ENCODE data around the gene IGF2. TPM values are rescaled to one million over a fixed set of nuclear protein-coding genes. Genes with fewer than 3 reads are reported as not detected.
A peak's percentile ranks its signal among the peaks of the same experiment; 100 is the strongest.

IGF2 gene
- total RNA-seq, 6 donors from 2014 or later: 7.0 to 24.4 (median 8.4) TPM; not detected in 1

DNA sequence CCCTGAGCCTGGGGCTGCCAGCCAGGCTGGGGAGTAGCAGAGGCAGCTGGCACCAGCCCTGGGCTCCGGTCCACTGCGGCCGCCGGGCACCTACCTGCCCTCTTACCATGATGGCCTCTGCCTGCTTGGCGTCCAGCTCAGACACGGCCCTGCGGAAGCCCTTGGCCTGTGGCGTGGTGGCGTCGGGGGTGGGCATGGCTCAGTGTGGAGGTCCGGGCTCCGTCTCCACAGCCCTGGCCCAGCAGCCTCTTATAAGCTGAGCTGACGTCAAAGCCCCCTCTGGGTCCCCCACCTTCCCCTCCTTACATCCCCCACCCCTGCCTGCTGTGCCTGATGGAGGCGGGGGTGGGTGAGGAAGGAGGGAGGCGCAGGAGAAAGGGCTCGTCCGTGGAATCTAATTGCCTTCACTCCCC is 32.4 kb upstream of the IGF2 start, which contains the start of gene TH:
Gene TH, minus strand, starts transcription at position 225 of the 413 bp plus-strand sequence. Its CDS starts 29 bp downstream, at position 196.
- Histone ChIP-seq H3K4me1 (peaks cover 2 to 3% (median 2%) of the 10 kb centered on the region in 4 donors), H3K27me3 (no peaks in the 10 kb centered on the region), H3K27ac (no peak within 1 kb of the TSS), H3K9me3 (no peaks in the 10 kb centered on the region), H3K4me3 (no peak within 1 kb of the TSS), H3K36me3 (no peaks in the 10 kb centered on the region)
- ATAC-seq (ENCODE audit: low FRiP score in 2 of 2) (no peak), DNase-seq (peak in 1 of 2 donors; percentile 77)
- TF ChIP-seq EP300 (IDR thresholded peaks at IDR 0.05) (no peak), POLR2AphosphoS5 (IDR thresholded peaks at IDR 0.05) (no peak), POLR2A (IDR thresholded peaks at IDR 0.05) (no peak)
- TF ChIP-seq, protein P1, sequence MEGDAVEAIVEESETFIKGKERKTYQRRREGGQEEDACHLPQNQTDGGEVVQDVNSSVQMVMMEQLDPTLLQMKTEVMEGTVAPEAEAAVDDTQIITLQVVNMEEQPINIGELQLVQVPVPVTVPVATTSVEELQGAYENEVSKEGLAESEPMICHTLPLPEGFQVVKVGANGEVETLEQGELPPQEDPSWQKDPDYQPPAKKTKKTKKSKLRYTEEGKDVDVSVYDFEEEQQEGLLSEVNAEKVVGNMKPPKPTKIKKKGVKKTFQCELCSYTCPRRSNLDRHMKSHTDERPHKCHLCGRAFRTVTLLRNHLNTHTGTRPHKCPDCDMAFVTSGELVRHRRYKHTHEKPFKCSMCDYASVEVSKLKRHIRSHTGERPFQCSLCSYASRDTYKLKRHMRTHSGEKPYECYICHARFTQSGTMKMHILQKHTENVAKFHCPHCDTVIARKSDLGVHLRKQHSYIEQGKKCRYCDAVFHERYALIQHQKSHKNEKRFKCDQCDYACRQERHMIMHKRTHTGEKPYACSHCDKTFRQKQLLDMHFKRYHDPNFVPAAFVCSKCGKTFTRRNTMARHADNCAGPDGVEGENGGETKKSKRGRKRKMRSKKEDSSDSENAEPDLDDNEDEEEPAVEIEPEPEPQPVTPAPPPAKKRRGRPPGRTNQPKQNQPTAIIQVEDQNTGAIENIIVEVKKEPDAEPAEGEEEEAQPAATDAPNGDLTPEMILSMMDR (IDR thresholded peaks at IDR 0.05): no peak
- 40 to 72% methylated on average over 1 to 17 of the region's 17 CpGs for WGBS, 2 donors

DNA sequence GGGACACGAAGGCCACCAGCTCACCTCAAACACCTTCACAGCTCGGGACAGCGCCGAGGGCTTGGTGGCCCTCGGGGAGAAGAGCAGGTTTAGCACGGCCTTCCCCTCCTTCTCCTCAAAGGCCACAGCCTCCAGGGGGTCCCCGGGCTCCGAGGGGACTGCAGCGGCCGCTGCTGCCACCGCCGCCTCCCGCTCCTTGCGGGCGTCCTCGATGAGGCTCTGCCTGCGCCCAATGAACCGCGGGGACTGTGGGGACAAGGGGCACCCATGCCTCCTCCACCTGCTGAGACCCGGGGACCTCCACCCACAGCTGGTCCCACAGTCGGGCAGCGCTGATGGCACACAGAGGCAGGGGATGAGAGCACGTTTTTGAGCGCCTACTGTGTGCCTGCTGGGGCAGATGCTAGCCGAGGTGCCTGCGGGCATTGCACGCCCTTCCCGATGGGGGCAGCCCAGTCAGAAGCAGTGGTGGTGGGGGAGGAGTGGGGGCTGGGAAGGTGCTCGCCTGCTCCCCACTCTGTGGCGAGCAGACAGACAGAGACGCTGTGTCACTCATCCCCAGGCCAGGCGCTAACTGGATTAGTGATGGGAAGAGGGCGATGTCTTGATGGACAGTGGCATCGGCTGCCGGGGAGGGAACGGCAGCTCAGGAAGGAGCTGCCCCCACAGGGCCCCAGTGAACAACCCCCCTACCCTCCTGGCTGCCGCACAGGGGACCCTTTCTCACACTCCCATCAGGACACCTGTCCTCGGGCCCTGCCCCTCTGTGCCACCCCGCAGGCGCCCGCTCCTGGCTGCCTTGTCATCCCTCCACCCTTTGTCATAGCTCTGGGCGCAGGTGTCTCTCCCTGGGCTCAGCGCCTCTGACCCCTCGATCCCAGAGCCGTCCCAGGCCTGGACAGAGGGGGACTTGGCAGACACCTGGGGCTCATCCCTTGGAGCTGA is 30.7 kb upstream of the IGF2 start:
- WGBS, 2 donors: 71 to 75% methylated on average over 13 to 43 of the region's 45 CpGs
- H3K36me3 ChIP-seq: no peaks in the 10 kb centered on the region
- H3K4me1 ChIP-seq: peaks cover 7 to 11% (median 9%) of the 10 kb centered on the region in 4 donors
- DNase-seq (peak in 1 of 2 donors; percentile 78), ATAC-seq (ENCODE audit: low FRiP score in 2 of 2) (no peak)
- peaks cover 0 to 8% (median 3%) of the 10 kb centered on the region in 4 donors for H3K27me3 ChIP-seq
- TF ChIP-seq POLR2A (IDR thresholded peaks at IDR 0.05) (no peak), EP300 (IDR thresholded peaks at IDR 0.05) (no peak), POLR2AphosphoS5 (IDR thresholded peaks at IDR 0.05) (no peak)
- TF ChIP-seq, protein P1 (IDR thresholded peaks at IDR 0.05): no peak
- no peak overlapping the region for H3K27ac ChIP-seq
- no peak overlapping the region for H3K4me3 ChIP-seq
- no peaks in the 10 kb centered on the region for H3K9me3 ChIP-seq

DNA sequence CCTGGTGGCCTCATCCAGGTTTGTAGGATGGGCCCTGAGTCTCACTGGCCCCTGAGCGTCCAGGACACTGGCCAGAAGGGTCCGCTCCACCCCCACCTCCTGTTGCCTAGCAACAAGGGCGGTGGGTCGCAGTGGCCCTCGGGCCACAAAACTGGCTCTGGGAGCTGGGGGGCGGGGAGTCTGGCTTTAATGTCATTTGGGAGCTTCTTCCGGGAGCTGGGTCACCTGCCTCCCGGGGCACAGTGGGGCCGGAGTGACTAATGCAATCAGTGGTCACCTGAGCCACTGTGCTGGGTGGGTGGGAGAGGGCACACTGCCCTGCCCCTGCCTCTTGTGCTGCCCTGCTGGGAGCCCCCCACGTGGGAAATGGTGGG is 29.8 kb upstream of the IGF2 start:
- H3K4me1 ChIP-seq: peaks cover 7 to 11% (median 9%) of the 10 kb centered on the region in 4 donors
- H3K9me3 ChIP-seq: no peaks in the 10 kb centered on the region
- WGBS, 2 donors: 58% methylated on average over 10 of the region's 10 CpGs; no CpG with 5 or more reads in 1 of the 2 donors
- H3K27me3 ChIP-seq: peaks cover 0 to 8% (median 3%) of the 10 kb centered on the region in 4 donors
- ATAC-seq (ENCODE audit: low FRiP score in 2 of 2) (no peak), DNase-seq (peak in 1 of 2 donors; percentile 62)
- TF ChIP-seq POLR2A (IDR thresholded peaks at IDR 0.05) (no peak), EP300 (IDR thresholded peaks at IDR 0.05) (no peak), POLR2AphosphoS5 (IDR thresholded peaks at IDR 0.05) (no peak)
- TF ChIP-seq, protein P1 (IDR thresholded peaks at IDR 0.05): no peak
- no peak overlapping the region for H3K4me3 ChIP-seq
- no peaks in the 10 kb centered on the region for H3K36me3 ChIP-seq
- H3K27ac ChIP-seq: no peak overlapping the region

DNA sequence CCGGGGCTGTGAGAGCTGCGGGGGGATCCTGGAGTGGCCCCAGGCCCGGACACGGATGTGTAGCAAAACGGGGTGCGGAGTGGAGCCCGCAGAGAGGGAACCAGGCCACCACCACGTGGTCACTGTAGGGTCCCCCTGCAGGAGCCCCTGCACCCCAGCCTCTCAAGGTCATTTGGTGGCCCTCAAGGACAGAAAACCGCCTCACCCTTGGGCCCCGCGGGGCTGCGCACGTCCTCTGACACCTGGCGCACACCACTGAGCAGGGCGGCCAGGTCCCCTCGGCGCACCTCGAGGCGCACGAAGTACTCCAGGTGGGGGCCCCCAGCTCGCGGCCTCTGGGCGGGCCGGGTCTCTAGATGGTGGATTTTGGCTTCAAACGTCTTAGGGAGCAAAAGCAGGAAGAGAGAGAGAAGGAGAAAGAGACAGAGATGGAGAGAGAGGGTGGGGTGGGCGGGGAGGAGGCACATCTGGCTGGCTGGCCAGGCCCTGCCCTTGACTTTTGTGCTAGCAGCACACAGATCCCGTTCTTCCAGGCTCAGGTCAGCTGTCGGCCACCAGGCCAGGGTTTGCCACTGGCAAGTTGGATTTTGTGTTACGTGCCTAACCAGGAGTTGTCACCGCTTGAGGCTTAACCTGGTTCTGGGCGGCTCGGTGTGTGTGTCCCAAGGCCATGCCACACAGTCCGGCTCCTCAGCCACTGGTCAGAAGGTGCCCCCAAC is 29.3 kb upstream of the IGF2 start:
- Histone ChIP-seq H3K36me3 (no peaks in the 10 kb centered on the region), H3K4me1 (peaks cover 7 to 11% (median 9%) of the 10 kb centered on the region in 4 donors), H3K4me3 (no peak overlapping the region), H3K27ac (no peak overlapping the region), H3K27me3 (peaks cover 0 to 8% (median 3%) of the 10 kb centered on the region in 4 donors), H3K9me3 (no peaks in the 10 kb centered on the region)
- DNase-seq (peak in 1 of 2 donors; percentile 77), ATAC-seq (ENCODE audit: low FRiP score in 2 of 2) (no peak)
- TF ChIP-seq EP300 (IDR thresholded peaks at IDR 0.05) (no peak), POLR2AphosphoS5 (IDR thresholded peaks at IDR 0.05) (no peak)
- TF ChIP-seq, protein P1 (IDR thresholded peaks at IDR 0.05): no peak
- 77 to 82% methylated on average over 21 to 33 of the region's 33 CpGs for WGBS, 2 donors
